Right cardiac atrium (tissue), 5 donors: ENCODE results near the gene MIF. TPM values are rescaled to one million over a fixed set of nuclear protein-coding genes. Genes with fewer than 3 reads are reported as not detected.
A peak's percentile ranks its signal among the peaks of the same experiment; 100 is the strongest.
"Not testable (repeated sequence)": the region's sequence is repeated elsewhere in the genome, so short reads cannot be mapped to it uniquely, and the experiment has no call there.

Experiments used
- ATAC-seq, 2 donors: fragments of 200-7000 bp; cut with Tn5 transposase; one replicate each; pipeline versions ENCODE4 v1.8.0 to v1.9.1; 2020; ENCODE audit warnings: moderate library complexity in 2 of 2, mild to moderate bottlenecking in 1 of 2
- DNase-seq, 3 donors: peaks; one replicate each; pipeline ENCODE4 v3.0.0-alpha.2; 2020
- H3K27ac ChIP-seq: one replicate; pipeline ENCODE4 v1.5.1; 2013; ENCODE audit warnings: mild to moderate bottlenecking, low read length, control low read depth, moderate library complexity
- H3K27me3 ChIP-seq: one replicate; pipeline ENCODE4 v1.6.1; 2013; ENCODE audit not compliant: control insufficient read depth, insufficient read depth
- H3K4me1 ChIP-seq: one replicate; pipeline ENCODE4 v1.6.1; 2013; ENCODE audit warnings: low read length; ENCODE audit not compliant: control insufficient read depth, insufficient read depth
- H3K4me3 ChIP-seq: one replicate; pipeline ENCODE4 v1.5.1; 2013; ENCODE audit warnings: low read length, control low read depth
- H3K9me3 ChIP-seq: one replicate; pipeline ENCODE4 v1.6.1; 2013; ENCODE audit warnings: low read length; ENCODE audit not compliant: control insufficient read depth
- WGBS: extraction: QIAGEN DNeasy Blood & Tissue Kit; methylation state at CpG from one replicate; pipeline ENCODE4 v1.1.7; 2013; 5-methylcytosine and 5-hydroxymethylcytosine counted together
- intact Hi-C, 4 donors: fragments of 100-400 bp; cut with DNase I; formaldehyde crosslinking; loops; one replicate each; pipeline versions ENCODE4 v1.11.0 to v1.14.0; 2022 to 2023
- polyA plus RNA-seq: library from polyadenylated mRNA; stranded (reverse); fragments of 200-250 nt; gene quantifications from one replicate; pipeline ENCODE4 v1.2.3, GENCODE V29; 2013
- total RNA-seq, 4 donors: library from RNA; stranded (reverse); fragmentation: NEBNext Ultra II Directional; extraction: Animal tissue kit (Norgen Biotek cat#: 25700); gene quantifications; one replicate each; pipeline ENCODE4 v1.2.1, GENCODE V29; 2021
- donor health status: healthy with polysubstance abuse.
- donor health status: DM: no; HTN: yes; CAD: no.
- donor health status: DM: no; HTN: no; CAD: no.
- donor health status: DM: no; HTN: yes; CAD: no; lungs with severe emphysema.
- donor health status: DM: yes; HTN: yes; CAD: no.

Gene MIF
- total and polyA plus RNA-seq, 5 donors: 250 to 369 (median 273) TPM

DNA sequence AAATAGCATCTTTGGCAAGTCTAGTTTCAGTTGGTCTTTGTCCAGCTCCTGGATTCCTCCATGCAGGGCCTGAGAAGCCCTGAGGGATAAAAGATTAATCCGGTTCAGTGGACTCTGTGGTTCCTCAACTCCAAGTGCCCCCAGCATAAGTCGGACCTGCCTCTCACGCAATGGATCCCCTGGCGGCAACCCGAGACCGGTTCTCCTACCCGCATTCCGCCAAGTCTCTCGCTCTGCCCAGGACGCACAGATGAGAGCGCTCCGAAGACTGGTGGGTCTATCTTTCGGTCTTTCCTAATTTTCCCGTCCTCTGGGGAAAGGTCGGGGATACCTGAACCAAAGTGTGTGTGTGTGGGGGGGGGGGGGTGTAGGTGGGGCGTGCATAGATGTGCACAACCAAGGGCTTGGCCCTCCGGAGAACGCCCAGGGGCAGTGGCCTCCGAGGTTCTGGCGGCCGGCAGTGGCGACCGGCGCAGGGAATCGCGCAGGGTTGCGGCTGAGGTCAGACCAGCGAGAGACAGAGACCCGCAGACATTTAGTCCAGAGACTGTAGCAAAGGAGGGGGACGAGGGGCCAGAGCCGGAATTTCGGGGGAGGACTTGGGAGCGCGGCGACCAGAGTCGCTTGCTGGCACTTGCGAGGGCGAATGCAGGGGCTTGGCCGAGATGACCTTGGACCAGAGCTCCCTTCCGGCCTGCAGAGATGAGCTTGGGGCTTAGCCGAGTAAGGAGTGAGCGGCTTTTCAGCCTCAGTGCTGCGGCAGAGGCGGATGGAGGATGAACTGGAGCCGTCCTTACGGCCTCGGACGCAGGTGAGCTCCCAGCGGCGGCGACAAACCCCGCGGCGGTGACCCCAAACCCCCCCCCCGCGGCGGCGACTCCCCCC is 37.2 kb upstream of the MIF start:
- H3K27ac ChIP-seq: peak overlapping the region; percentile 89
- no peaks in the 10 kb centered on the region for H3K27me3 ChIP-seq
- peak in 2 of 3 donors; percentile 74 to 78 for DNase-seq
- 4% methylated on average over 58 of the region's 58 CpGs for WGBS
- no peaks in the 10 kb centered on the region for H3K4me1 ChIP-seq
- no peaks in the 10 kb centered on the region for H3K9me3 ChIP-seq
- H3K4me3 ChIP-seq: peak overlapping the region; percentile 64
- intact Hi-C loops: no loop called here
- ATAC-seq: peak; percentile 69 to 72

DNA sequence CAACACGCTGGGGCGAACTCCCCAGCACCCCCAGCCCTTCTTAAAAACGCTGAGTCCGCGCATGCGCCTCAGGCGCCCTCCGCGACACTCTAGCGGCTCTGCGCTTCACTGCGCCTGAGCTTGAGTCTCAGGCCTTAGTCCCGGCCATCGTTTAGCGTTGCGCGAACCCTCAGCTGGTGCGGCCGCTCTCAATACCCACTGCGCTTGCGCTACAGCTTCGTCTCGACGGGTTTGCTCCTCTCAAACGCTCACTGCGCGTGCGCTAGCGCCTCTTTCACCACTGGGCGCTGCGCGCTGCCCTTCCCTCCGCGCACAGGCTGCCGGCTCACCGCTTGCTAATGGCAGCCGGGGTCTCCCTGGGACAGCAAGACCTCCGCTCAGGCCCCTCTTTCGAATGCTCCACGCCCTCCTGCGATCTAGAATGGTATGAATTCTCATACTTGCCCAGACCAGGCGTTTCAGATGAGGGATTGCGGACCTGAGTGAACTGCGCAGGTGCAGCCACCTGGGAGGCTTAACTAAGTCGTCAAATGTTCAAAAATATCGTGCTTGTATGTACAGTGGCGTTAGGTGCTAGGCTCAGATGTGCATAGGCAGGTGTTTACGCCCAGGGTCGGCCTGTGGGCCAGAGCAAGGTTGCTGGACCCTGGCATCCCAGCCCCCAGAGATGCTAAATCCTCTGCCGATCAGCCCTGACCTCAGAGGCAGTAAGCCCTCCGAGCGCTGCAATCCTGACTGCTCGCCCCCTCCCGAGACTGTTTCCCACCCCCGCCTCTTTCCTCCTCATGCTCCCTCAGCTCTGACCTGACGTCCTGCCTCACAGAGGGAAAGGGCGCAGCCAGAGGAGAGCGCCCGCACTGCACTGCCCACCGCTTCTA is 36.3 kb upstream of the MIF start, which contains the start of gene SLC2A11:
Gene SLC2A11 (plus strand): TSS at position 270 of the 878 bp plus-strand sequence. CDS start 125 bp downstream, at position 395.
- intact Hi-C loops: no loop called here

DNA sequence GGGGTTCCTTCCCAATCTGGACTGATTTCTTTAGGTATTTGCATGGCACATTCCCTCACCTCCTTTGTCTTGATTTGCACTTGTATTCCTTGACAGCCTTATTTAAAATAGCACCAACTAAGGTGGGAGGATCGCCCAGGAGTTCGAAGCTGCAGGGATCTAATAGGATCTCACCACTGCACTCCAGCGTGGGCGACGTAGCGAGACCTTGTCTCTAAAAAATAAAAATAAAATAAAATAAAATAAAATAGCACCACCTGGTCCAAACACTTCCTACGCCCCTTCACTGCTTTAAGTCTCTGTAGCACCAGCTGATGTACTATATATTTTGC is 35.7 kb upstream of the MIF start:
- H3K4me1 ChIP-seq: no peaks in the 10 kb centered on the region
- no peaks in the 10 kb centered on the region for H3K9me3 ChIP-seq
- 59% methylated on average over 7 of the region's 7 CpGs for WGBS
- DNase-seq (no peak), ATAC-seq (no peak)
- peak overlapping the region; percentile 82 for H3K27ac ChIP-seq
- intact Hi-C loops: no loop called here
- H3K27me3 ChIP-seq: no peaks in the 10 kb centered on the region
- peak overlapping the region; percentile 64 for H3K4me3 ChIP-seq

More for the DNA sequence above, 36.3 kb upstream of the MIF start, which contains the start of gene SLC2A11:
- peak within 1 kb of the TSS; percentile 64 for H3K4me3 ChIP-seq
- no peaks in the 10 kb centered on the region for H3K27me3 ChIP-seq
- under 1% methylated on average over 60 of the region's 60 CpGs for WGBS
- ATAC-seq (peak; percentile 98), DNase-seq (peak; percentile 99)
- no peaks in the 10 kb centered on the region for H3K9me3 ChIP-seq
- no peaks in the 10 kb centered on the region for H3K4me1 ChIP-seq
- H3K27ac ChIP-seq: peak within 1 kb of the TSS; percentile 89

DNA sequence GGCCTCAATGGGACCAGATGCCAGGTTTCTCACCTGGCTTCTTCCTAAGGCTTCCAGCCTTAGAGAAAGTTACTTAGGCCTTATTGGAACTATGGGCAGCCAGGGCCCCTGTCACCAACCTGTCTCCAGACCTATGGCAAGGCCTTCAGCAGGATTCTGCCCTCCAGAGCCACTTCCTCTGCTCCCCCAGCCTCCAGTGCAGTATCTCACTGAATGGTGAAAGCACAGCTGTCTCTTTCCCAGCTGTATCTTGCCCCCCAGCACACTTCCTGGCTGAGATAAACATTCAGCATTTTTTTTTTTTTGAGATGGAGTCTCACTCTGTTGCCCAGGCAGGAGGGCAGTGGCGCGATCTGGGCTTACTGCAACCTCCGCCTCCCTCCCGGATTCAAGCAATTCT is 35.0 kb upstream of the MIF start:
- 92% methylated on average over 4 of the region's 4 CpGs for WGBS
- intact Hi-C loops: no loop called here

DNA sequence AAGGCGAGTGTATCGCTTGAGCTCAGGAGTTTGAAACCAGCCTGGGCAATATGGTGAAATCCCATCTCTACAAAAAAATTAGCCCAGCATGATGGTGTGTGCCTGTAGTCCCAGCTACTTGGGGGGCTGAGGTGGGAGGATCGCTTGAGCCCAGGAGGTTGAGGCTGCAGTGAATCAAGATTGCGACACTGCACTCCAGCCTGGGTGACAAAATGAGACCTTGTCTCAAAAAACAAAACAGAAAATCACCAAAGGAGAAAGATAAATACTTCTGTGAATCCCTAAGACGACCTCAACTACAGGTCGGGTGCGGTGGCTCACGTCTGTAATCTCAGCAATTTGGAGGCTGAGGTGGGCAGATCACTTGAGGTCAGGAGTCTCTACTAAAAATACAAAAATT is 34.0 kb upstream of the MIF start:
- H3K4me1 ChIP-seq, H3K27ac ChIP-seq, ATAC-seq, intact Hi-C loops, H3K9me3 ChIP-seq, H3K4me3 ChIP-seq, H3K27me3 ChIP-seq, DNase-seq: not testable (repeated sequence)
- WGBS: 88% methylated on average over 8 of the region's 8 CpGs

More for the DNA sequence above, 35.0 kb upstream of the MIF start:
- Histone ChIP-seq H3K4me3 (no peak overlapping the region), H3K27ac (no peak overlapping the region), H3K27me3 (no peaks in the 10 kb centered on the region), H3K4me1 (no peaks in the 10 kb centered on the region), H3K9me3 (no peaks in the 10 kb centered on the region)
- no peak for DNase-seq
- no peak for ATAC-seq

DNA sequence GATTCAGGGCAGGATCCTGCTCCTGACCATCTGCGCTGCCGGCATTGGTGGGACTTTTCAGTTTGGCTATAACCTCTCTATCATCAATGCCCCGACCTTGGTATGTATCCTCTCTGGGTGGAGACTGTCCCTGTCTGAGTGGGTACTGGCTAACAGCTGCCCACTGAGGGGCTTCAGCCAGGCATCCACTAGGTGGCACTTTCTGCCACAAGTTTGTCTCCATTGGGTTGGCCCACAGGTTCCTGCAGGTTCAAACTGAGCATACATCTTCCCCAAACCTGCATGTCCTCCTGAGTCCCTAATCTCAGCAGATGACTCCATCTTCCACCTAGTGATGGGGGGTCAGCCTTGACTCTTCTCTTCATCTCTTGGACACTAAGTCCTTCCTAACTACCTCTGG is 32.1 kb upstream of the MIF start:
- Histone ChIP-seq H3K9me3 (no peaks in the 10 kb centered on the region), H3K4me1 (no peaks in the 10 kb centered on the region), H3K27ac (no peak overlapping the region), H3K27me3 (no peaks in the 10 kb centered on the region), H3K4me3 (no peak overlapping the region)
- WGBS: 73% methylated on average over 3 of the region's 3 CpGs
- intact Hi-C loops: no loop called here
- ATAC-seq: no peak
- no peak for DNase-seq

DNA sequence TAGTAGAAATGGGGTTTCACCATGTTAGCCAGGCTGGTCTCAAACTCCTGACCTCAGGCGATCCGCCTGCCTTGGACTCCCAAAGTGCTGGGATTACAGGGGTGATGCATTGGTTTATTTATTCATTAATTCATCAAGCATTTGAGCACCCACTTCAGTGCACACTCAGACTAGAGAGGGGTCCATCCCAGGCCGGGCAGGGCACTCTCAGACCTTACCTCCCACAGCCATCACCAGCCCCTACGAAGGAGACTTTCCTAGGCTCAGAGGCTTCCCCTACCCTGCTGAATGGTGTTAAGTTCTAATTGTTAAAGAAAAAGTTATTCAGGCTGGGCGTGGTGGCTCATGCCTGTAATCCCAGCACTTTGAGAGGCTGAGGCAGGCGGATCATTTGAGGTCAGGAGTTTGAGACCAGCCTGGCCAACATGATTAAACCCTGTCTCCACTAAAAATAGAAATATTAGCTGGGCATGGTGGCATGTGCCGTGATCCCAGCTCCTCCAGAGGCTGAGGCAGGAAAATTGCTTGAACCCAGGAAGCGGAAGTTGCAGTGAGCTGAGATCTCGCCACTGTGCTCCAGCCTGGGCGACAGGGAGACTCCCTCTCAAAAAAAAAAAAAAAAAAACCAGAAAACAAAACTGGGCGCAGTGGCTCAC is 29.6 kb upstream of the MIF start:
- H3K27ac ChIP-seq, H3K9me3 ChIP-seq, H3K27me3 ChIP-seq, H3K4me3 ChIP-seq, H3K4me1 ChIP-seq, ATAC-seq, intact Hi-C loops, DNase-seq: not testable (repeated sequence)
- 79% methylated on average over 11 of the region's 11 CpGs for WGBS

DNA sequence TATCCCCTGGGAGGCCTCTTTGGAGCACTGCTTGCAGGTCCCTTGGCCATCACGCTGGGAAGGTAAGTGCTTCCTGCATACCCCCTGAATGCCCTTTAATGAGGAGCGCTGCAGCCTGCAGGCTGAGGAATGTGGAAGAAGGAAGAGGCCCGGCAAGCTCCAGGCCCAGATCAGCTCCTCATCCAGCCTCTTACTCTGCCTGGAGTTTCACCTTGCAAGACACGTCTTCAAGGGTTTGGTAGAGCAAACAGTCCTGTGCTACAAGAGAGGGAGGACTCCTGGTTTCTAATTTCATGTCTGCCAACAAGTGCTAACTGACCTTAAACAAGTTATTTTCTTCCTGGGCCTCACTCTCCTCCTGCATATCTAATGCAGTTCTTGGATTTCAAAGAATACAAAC is 25.6 kb upstream of the MIF start:
- intact Hi-C loops: no loop called here

DNA sequence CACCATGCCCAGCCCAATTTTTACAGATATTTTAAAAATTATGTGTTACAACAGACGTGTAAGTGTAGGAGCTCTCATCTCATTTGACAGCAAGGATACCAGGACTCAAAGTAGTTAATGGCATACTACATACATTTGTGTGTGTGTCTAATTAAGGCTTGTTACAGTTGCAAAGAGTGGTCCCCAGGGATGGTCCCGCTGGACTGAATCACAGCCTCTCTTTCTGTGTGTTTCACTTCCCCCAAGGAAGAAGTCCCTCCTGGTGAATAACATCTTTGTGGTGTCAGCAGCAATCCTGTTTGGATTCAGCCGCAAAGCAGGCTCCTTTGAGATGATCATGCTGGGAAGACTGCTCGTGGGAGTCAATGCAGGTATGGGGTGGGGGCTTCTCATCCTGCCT is 19.3 kb upstream of the MIF start:
- WGBS: 83% methylated on average over 4 of the region's 4 CpGs

More for the DNA sequence above, 25.6 kb upstream of the MIF start:
- Histone ChIP-seq H3K9me3 (no peaks in the 10 kb centered on the region), H3K4me3 (no peak overlapping the region), H3K4me1 (no peaks in the 10 kb centered on the region), H3K27me3 (no peaks in the 10 kb centered on the region), H3K27ac (no peak overlapping the region)
- WGBS: 93% methylated on average over 4 of the region's 4 CpGs
- ATAC-seq (no peak), DNase-seq (no peak)

DNA sequence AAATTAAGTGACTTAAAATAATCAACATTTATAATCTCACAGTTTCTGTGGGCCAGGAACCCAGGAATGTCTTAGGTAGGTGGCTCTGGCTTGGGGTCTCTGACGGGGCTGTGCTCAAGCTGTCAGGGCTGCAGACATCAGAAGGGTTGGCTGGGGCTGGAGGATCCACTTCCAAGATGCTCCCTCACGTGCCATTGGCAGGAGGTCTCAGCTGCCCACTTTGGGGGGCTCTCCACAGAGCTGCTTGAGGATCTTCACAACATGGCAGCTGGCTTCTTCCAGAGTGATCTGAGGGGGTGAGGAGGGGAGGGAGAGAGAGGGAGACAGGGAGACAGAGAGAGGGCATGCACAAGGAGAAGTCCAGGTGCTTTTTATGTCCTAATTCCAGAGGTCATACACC is 18.4 kb upstream of the MIF start:
- H3K9me3 ChIP-seq: no peaks in the 10 kb centered on the region
- H3K4me1 ChIP-seq: no peaks in the 10 kb centered on the region
- WGBS: 87% methylated on average over 2 of the region's 2 CpGs
- DNase-seq (no peak), ATAC-seq (no peak)
- no peak overlapping the region for H3K4me3 ChIP-seq
- H3K27ac ChIP-seq: no peak overlapping the region
- no peaks in the 10 kb centered on the region for H3K27me3 ChIP-seq
- intact Hi-C loops: no loop called here

More for the DNA sequence above, 19.3 kb upstream of the MIF start:
- no peak for DNase-seq
- Histone ChIP-seq H3K9me3 (no peaks in the 10 kb centered on the region), H3K4me1 (no peaks in the 10 kb centered on the region), H3K27ac (no peak overlapping the region), H3K27me3 (no peaks in the 10 kb centered on the region), H3K4me3 (no peak overlapping the region)
- intact Hi-C loops: no loop called here
- ATAC-seq: no peak
